SKM-1 treated with dmso at 0.1 percent for 144 hours (cell line): Measurements from ENCODE around the gene TREX2.
A peak's percentile ranks its signal among the peaks of the same experiment; 100 is the strongest.

Source experiments
- DNase-seq: peaks from one replicate; lab custom pipeline; 2025; ENCODE audit not compliant: unreplicated experiment; lab: John Stamatoyannopoulos, UW

Gene TREX2

GRCh38 chrX:153475751-153476281, 30.0 kb upstream of the TREX2 start:
- no peak for DNase-seq

GRCh38 chrX:153475271-153475670, 29.4 kb upstream of the TREX2 start:
- DNase-seq = no peak

GRCh38 chrX:153474718-153475117, 28.9 kb upstream of the TREX2 start:
- no peak for DNase-seq

GRCh38 chrX:153474266-153474665, 28.4 kb upstream of the TREX2 start:
- no peak for DNase-seq

GRCh38 chrX:153473126-153473525, 27.3 kb upstream of the TREX2 start:
- DNase-seq = no peak

GRCh38 chrX:153471663-153472280, 25.9 kb upstream of the TREX2 start:
- no peak for DNase-seq

GRCh38 chrX:153470411-153471363, 24.8 kb upstream of the TREX2 start, which contains the start of gene HAUS7:
HAUS7 (minus strand) TSS chrX:153470576; CDS start chrX:153470557, 19 bp downstream.
- peak; percentile 68 for DNase-seq

- DNase-seq = no peak
These were observed 24.1 kb upstream of the TREX2 start for GRCh38 chrX:153469811-153470410.

- no peak for DNase-seq
These were observed 22.2 kb upstream of the TREX2 start for GRCh38 chrX:153468008-153468580.

GRCh38 chrX:153465691-153466380, 20.0 kb upstream of the TREX2 start:
- no peak for DNase-seq

GRCh38 chrX:153464116-153464515, 18.3 kb upstream of the TREX2 start:
- no peak for DNase-seq

- no peak for DNase-seq
These were observed 17.7 kb upstream of the TREX2 start for GRCh38 chrX:153463556-153463955.

- no peak for DNase-seq
These were observed 17.2 kb upstream of the TREX2 start for GRCh38 chrX:153463031-153463430.

GRCh38 chrX:153462291-153462690, 16.4 kb upstream of the TREX2 start:
- no peak for DNase-seq

GRCh38 chrX:153460826-153461225, 15.0 kb upstream of the TREX2 start:
- peak; percentile 4 for DNase-seq

- DNase-seq = no peak
These were observed 14.1 kb upstream of the TREX2 start for GRCh38 chrX:153459986-153460385.

- no peak for DNase-seq
These were observed 12.6 kb upstream of the TREX2 start for GRCh38 chrX:153458476-153458875.

GRCh38 chrX:153457827-153458466, 12.1 kb upstream of the TREX2 start:
- DNase-seq = no peak

GRCh38 chrX:153457136-153457825, 11.4 kb upstream of the TREX2 start:
- DNase-seq = no peak

- DNase-seq = no peak
These were observed 10.8 kb upstream of the TREX2 start for GRCh38 chrX:153456704-153457103.
